Stimulated activated CD8-positive, alpha-beta memory T cell treated with anti-CD3 and anti-CD28 coated beads, Interleukin-4, amount 100 ng/mL, for 1 hour (primary cell): ENCODE results near the gene H19.

Experiments
- DNase-seq, 2 donors: peaks; one replicate each; pipeline ENCODE4 v3.0.0-alpha.2; 2020; ENCODE audit warnings: low read depth in 2 of 2, low spot score in 1 of 2

The H19 gene

DNA sequence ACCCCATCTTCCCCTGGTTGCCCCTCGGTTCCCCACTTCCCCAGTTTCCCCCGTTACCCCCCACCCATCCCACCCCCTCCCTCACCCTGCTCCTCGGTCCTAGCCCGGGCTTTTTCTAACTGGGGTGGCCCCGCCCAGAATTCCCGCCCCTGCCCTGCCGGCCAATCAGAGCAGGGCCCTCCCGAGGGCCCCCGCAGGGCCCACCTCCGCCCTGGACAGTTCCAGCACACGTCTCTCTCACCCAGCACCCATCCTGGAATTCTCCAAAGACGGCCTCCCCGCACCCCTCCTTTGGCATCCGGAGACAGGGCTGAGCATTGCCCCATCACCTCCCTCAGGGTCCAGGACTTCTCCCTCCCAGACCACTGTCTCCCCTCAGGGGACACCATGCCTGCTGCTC, at the start of gene H19:
H19 (minus strand) TSS at position 88 of the 400 bp plus-strand sequence.
- no peak for DNase-seq

DNA sequence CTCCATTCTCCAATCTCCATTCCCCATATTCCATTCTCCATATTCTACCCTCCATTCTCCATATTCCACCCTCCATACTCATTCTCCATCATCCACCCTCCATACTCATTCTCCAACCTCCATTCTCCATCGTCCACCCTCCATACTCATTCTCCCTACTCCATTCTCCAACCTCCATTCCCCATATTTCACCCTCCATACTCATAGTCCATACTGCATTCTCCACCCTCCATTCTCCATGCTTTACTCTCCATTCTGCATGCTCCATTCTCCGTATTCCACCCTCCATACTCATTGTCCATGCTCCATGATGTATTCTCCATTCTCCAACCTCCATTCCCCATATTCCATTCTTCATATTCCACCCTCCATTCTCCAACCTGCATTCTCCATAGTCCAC, 44.3 kb upstream of the H19 start:
- DNase-seq: no peak

DNA sequence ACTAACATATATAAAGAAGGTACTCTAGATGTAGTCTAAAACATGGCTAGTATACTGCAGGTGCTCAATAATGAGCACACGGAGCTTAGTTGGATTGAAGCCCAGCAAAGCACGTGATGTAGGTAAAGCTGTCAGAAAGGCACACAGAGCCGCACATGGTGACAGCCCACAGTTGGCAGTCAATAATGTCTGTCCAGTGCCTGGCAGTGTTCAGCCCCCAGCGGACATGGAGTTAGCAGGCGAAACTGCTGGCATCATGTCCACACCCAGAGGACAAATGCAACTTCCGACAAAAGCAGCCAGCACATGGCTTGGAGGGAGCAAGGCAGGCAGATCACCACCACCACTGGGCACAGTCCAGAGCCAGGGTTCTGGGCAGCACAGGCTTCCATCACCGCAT, 43.5 kb upstream of the H19 start:
- DNase-seq: no peak

DNA sequence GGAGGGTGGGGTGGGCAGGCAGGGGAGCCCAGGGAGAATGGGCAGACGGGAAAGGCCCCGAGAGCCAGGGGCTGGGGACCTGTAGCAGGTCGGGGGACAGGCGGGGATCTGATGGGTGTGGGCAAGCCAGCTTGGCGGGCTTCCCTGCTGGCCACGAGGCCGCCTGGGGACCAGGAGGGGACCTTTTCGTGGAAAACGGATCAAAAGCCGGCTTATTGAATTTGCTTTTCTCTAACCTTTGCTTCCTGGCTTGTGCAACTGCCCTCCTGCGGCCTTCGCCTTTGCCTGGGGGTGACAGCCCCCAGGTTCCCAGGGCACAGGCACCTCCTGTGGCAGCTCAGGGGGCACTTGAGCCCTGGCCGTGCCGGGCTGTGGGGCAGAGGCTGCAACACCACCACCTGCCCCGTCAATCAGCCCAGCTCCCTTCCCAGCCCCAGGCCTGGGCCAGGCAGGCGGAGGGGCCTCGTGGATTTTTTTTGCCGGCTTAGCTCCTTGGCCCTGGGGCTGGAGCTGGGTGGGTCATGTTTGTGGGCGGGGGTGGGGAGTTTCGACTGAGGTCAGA, 41.6 kb upstream of the H19 start:
- DNase-seq: no peak

DNA sequence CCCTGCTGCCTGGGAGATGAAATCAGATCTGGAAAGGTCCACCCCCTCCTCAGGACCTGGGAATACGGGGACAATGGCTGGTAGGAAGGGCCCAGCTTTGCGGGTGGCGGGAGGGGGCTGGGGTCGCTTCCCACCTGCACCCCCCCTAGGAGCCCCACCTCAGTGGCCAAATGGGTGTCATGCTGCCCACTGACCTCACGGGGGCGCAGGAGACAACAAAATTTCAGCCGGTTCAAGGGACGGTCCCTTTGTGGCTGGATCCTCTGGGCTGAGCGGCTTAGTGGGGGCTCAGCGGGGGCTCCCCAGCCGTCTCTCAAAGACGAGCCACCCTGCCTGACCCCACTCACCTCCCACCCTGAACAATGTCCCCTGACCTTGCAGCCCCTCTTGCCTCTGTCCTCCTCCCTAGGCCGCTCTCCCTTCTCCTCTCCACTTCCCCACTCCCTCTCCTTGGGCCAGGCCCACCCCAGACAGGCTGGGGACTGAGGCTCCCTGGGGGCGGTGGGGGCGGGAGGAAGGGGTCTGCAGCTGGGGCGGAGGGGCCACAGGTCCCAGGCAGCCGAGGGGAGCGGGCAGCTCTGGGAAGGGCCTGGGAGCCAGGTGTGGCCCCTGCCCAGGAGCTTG, 39.3 kb upstream of the H19 start:
- no peak for DNase-seq

DNA sequence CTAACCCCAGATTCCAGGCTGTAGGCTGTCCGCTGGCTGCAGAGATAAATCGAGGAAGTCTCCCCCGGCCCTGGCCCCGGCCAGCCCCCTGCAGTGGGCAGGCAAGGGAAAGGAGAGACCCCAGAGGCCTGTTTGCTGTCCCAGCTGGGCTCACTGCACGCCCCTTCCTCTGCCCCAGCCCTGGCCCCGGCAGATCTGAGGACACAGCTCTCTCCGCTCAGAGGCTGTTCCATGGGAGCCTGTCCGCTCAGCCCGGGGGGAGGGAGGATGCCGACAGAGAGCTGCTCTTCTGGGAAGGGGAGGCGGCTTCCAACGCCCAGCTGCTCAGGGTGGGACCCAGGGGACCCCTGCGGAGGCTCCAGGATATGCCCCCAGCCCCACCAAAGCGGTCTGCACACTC, 37.7 kb upstream of the H19 start:
- no peak for DNase-seq

DNA sequence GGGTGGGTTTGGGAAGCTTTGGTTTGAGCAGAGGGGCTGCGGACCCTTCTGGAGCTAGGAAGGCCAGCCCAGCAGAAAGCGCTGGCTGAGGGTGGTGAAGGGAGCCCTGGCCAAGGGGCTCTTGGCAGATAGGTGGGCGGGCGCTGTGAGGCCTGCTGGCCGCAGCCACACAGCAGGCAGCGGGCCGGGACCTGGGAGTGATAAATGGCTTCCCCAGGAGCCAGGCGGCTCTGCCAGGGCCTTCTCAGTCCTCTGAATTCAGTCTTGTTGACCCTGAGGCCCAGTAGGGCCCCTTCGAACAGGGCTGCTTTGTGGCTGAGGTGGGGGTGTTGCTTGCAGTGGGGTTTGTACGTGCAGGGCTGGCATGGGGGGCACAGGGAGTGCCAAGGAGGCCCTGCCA, 33.4 kb upstream of the H19 start:
- DNase-seq: no peak

DNA sequence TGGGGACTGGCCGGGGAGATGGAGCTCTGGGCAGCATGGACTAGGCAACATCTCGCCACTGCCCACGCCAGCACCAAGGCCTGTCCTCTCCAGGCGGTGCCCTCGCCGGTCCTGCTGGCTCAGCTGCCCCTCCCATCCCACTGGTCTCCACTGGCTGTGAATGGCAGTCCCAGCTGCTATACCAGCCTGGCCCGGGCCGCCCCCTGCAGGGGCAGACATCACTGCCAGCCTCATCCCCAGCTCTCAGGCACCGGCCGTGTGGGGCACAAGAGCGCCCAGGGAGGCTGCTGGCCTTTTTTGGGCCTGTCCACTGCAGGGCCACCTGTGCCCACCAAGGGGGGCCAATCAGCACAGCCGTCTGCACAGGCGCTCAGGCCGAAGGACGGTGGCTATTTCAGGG, 30.1 kb upstream of the H19 start:
- DNase-seq: no peak

DNA sequence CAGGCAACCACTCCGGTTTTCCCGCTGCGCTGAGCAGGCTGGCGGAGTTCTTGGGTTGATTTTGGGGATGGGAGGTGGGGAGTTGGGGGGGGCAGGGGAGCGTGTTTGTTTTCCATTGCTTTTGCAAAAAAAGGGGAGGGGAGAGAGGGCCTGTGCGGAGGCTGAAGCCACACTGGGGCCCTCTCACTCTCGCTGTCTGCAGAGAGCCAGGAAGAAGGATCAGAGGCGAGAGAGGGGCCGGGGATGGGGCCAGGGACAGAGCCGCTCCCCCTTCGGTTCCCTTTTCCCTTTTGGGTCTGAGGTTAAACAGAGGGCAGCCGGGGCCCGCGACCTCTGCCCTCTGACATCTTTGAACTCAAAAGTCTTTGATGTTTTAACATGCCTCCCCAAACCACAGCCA, 17.4 kb upstream of the H19 start:
- no peak for DNase-seq

DNA sequence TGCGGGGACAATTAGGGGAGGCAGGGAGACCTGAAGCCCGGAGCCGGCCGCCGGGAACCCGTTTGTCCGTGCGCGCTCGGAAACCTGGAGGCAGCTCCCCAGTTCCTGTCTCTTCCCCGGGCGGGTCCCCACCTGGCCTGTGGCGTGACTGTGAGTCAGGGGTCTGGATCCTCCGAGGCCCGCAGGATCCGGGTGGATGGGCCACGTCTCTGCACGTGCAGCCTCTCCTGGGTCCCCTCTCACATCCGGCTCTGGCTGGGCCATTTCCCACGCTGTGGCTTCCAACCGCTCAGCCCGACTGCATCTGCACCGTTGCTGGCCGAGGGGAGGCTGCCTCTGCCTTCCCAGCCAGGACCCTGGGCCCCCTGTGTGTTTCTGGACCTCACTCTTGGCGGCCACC, 14.8 kb upstream of the H19 start:
- DNase-seq: no peak

DNA sequence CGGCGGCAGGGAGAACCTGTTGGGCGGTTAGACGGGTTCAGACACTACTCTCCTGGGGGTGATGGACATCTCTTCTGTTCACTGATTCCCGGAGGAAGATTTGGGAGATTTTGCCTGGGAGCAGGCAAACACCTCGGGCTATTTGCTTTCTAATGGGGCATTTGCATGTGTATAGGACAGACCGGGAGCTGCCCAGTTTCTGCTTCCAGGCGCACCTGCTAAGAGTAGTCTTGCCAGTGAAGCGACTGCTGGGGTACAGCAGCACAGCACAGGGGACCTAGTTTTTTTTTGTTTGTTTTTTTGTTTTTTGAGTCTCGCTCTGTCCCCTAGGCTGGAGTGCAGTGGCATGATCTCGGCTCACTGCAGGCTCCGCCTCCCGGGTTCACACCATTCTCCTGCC, 6.8 kb upstream of the H19 start:
- DNase-seq: no peak

DNA sequence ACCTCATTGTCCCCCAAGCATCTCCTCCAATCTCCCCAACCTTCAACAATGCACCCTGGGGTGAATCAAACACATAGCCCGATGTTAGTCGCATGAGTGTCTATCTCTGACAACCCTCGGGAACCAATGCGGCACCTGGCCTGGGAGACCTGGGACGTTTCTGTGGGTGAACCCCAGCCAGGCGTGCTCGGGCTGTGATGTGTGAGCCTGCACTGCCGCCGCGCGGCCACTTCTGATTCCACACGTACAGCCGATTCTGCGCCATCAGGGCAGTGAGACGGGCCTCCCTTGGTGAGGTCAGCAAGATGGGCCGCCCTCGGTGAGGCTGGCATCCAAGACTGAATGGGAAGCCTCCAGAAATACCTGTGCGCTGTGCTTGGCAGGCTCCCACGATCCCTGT, 5.2 kb upstream of the H19 start:
- DNase-seq: no peak

DNA sequence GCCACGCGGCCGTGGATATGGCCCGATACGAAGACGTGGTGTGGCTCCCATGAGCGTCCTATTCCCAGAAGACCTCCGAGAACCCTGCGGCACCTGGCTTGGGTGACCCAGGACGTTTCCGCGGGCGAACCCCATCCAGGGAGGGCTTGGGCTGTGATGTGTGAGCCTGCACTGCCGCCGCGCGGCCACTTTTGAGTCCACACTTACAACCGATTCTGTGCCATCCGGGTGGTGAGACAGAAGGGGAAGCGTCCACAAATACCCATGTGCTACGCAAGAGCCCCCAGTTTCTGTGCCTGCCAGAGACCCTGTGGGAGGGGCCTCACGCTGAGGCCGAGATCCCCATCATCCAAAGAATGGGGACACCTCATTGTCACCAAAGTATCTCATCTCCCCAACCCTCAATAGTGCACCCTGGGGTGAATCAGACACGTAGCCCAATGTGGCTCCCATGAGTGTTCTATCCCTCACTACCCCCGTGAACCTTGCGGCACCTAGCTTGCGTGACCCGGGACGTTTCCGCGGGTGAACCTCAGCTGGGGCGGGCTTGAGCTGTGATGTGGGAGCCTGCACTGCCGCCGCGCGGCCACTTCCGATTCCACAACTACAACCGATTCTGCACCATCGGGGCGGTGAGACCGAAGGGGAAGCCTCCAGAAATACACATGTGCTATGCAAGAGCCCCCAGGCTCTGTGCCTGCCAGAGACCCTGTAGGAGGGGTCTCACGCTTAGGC, 4.6 kb upstream of the H19 start:
- DNase-seq: no peak

DNA sequence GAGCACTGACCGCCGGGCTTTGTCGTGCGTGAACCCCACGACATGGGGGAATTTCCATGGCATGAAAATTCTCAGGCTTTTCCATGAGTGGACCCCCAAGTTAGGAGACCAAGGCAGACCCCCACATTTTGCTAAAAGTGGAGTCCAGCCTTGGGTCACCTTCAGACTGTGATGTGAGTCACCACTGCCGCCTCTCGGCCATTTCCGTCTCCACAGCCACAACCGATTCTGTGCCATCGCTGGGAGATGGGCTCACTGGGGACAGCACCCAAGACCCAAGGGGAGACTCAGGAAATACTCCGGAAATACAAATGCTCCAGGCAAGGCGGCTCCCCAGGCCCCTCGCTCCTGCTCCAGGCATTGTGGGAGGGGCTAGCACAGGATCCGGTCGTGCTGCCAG, 1.2 kb upstream of the H19 start:
- no peak for DNase-seq

DNA sequence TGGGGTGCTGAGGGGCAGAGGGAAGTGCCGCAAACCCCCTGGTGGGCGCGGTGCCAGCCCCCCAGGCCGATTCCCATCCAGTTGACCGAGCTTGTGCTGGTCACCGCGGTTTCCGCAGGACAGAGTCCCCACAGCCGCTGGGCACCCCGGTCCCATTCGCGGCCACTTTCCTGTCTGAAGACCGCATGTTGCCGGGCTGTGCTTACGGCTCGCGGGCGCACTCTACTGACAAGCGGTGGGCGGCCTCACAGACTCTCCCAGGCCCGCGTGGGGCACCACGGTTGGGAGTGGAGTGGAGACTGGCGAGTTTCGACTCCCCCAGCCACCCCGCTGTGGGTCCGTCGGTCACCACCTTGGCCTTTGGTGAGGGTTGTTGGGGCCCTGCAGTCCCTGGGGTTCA, 648 bp upstream of the H19 start:
- no peak for DNase-seq

DNA sequence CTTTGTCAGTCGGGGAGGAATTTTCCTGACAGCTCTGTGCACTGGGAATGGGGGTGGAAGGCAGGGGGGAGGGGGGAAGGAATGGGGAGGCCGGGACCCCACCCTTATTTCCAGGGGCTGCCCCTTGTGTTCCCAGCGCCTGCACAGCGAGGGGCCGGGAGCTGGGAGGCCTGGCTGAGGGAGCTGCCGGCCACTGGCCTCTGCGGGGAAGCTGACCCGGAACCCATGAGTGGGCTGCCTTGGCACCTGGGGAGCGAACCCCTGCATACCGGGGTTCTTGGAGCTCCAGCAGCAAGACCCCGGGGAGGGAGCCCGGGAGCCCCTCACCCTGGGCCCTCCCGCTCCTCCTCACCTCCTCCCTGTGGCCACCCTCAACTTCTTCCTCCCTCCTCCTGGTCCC, 3.5 kb downstream of the H19 start:
- no peak for DNase-seq

DNA sequence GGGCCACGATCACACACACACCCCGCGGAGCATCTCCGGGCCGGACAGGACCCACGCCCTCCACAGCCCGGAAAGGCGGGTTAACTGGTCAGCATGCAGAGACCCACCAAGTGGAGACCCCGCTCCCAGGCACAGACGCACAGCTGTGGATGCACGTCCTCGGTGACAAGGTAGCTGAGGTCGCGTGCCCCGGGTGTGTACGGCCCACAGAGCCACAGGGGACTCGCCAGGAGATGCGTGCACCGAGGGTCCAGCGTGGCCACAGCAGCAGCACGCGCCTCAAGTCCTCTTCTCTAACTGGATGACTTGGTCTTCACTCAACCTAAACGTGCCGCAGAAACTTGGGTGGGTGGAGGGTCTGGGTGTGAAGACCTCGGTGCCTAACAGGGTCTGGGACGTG, 5.5 kb downstream of the H19 start:
- DNase-seq: no peak

DNA sequence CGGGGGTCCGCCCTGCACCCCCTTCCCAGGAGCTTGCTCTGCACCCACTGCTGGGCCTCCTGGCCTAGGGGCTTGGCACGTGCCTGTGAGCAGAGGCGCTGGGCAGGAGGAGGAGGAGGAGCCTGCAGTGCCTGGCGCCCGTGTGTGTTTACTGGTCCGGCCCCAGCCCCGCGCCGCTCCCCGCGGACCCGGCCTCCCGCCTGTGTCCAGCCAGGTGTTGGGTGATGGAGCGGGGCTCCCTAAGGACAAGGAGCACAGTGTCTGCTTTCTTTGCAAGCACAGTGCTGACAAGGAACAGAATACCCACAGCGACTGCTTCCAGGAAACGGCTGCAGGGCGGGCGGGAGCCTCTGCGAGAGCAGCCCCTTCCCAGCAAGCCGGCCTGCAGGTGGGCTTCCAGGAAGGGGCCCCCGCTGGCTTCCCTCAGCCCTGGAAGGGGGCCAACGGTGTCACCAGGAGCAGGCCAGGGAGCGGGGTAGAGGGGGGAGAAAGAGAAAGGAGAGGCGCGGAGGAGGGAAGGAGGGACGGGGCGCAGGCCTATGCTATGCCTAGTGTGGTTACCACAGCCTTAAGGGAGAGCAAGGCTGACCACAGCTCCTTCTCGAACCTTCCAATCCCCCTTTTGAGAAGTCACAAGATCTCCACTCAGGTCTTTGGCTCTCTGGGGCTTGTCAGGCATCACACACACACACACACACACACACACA, 6.6 kb downstream of the H19 start:
- no peak for DNase-seq

DNA sequence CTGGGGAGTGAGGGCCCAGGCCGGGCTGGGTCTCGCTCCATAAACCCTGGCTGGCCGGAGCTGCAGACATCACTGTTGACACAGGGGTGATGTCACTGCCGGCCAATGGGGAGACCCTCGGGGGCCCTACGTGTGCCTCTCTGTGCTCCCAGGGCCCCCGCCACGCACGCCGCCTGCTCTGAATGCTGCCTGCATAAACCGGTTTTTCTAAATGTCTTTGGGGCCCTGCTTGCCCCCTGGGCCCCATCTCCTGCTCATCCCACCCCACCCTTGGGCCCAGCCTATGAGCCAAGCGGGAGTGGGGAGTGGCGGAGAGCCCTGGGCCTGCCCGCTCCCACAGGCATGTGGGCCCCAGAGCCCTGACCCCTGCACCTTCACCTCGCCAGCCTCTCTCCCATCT, 7.7 kb downstream of the H19 start:
- DNase-seq: no peak

DNA sequence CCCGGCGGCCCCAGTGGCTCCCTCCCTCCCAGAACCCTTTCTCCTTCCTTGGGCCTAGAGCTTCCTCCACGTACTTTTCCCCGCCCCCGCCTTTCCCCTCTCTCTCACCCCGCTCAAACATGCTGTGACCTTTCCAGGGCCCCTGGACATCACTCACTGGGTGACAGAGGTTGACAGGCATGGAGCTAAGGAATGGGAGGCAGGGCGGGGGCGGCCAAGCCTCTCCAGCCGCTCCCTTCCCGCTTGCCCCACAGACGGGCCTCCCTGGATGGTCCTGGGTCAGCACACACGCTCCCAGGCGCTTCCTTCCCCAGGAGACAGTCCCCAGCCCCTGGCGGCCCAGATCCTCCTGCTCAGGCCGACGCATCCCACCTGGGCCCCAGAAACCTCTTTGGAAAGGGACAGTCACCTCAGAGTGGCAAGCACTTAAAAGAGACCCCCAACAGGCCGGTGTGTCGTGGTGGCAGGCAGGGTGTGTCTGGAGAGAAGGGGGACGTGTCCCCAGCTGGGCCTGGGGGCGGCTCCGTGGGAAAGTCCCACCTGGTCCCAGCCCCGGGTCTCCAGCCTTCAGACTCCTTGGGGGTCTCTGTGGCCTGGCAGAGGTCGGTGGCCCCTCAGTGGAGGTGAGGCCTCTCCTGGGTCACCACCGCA, 8.8 kb downstream of the H19 start:
- no peak for DNase-seq

DNA sequence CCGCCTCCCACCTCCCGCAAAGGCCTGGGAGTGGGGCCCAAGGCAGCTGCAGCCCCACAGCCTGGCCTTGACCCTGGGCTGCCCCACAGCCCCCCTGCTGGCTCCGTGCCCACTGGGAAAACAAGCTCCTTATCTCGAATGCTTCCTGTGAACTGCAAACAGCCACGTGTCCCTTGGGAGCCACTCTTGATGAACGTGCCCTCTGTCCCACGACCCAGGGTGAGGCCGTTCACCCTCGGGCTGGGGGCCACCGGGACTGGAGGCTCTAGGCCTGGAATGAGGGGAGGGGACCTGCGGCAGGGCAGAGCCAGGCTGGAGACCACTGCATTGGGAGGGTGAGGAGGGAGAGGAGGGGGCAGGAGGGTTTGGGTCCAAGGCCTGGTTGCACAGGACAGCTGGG, 9.5 kb downstream of the H19 start:
- DNase-seq: no peak

DNA sequence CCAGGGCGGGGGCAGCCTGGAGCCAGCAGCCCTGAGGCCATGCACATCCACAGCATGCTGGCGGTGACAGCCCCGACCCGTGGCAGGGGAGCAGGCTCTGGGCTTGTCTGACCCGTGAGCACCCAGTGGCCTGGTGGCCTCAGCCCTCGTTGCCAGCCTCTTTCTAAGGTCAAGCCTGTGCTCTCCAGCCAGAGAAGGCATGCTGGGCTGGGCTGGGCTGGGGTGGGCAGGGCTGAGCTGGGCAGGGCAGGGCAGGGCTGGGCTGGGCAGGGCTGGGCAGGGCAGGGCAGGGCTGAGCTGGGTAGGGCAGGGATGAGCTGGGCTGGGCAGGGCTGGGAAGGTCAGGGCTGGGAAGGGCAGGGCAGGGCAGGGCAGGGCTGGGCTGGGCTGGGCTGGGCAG, 10.6 kb downstream of the H19 start:
- DNase-seq: no peak
